ENCODE results near the gene GPR15. TPM values are rescaled to one million over a fixed set of nuclear protein-coding genes. Genes with fewer than 3 reads are reported as not detected.

The GPR15 gene
- total RNA-seq, 1 experiment from 2014 or later: not detected

DNA sequence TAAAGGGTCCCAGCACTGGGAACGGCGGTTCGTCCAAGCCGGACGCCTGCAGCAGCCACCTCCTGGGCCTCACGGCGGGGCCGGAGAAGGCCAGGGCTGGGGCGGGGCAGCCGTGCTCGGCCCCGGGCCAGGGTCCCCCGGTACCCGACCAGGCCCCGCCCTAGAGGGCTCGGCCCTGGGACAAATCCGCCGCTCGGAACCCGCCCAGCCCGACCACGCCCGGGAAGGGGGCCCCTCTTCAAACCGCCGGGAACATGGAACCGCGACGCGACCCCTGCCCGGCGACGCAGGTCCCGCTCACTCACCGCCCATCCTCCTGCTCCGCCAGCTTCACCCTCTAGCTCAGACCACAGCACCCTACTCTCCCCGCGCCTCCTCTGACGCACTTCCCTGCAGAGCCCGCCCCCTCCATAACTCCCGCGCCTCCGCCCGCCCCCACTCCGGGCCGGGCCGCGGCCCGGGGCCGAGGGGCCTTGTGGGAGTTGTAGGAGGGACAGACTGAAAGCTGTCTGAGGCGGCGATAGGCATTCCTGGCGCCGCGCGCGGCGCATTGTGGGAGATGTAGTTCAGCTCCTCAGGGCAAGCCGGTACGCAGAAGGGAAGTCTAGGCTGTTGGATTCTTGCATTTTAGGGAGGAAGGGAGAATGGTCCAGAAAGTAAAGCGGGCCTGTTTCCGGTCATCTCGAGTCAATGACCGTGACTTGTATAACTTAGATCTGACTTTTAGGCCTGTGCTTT lies 9.1 kb upstream of the GPR15 start, which contains the start of gene CLDND1:
CLDND1 (minus strand) TSS at position 359 of the 738 bp plus-strand sequence. CDS start 1,478 bp downstream, outside the sequence.
- peaks cover 27% of the 10 kb centered on the region for H3K4me1 Mint-ChIP-seq (ENCODE audit: insufficient read depth, unreplicated experiment)
- intact Hi-C loops (cut with micrococcal nuclease): loop anchor here (1.0 to 5.0 kb wide), 4 partner anchors 9 to 485 kb away; partner anchors contain the start of gene GABRR3

DNA sequence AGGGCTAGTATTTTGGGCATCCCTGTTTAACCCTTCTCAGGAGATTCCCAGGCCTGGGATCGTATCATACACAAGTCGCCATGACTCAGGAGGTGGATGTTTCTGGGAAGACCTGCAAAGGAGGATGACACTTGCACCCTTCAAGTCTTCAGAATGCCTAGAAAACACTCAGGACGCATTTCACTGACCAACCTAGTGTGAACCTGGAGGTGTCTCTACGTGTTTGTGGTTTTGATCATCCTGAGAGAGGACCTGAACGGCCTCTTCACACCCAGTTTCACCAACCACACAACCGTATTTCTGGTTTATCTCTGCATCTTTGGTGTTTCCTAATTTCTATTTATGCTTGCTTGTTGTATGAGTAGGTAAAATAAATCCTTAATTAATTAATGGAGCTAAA lies 6.3 kb upstream of the GPR15 start:
- Mint-ChIP-seq H3K27me3 (ENCODE audit: insufficient read depth, unreplicated experiment) (no peaks in the 10 kb centered on the region), H3K4me1 (ENCODE audit: insufficient read depth, unreplicated experiment) (peaks cover 6% of the 10 kb centered on the region), H3K4me3 (ENCODE audit: unreplicated experiment) (no peak overlapping the region), H3K36me3 (ENCODE audit: insufficient read depth, unreplicated experiment) (peaks cover 9% of the 10 kb centered on the region), H3K27ac (ENCODE audit: low read depth, unreplicated experiment) (no peak overlapping the region), H3K9me3 (ENCODE audit: unreplicated experiment) (no peaks in the 10 kb centered on the region)
- CTCF ChIA-PET: interaction anchor here (0.8 to 1.2 kb wide), 2 partner anchors 48 to 486 kb away, joined by 3 to 5 read pairs; no protein-coding TSS in a partner anchor
- BruUV-seq (replicated peaks): no TSS peak
- POLR2A ChIA-PET: interaction anchor here (0.7 kb wide), 1 partner anchor 37 kb away, joined by 3 read pairs; no protein-coding TSS in a partner anchor
- DNase-seq (ENCODE audit: unreplicated experiment): no peak
- TF ChIP-seq, protein P1, sequence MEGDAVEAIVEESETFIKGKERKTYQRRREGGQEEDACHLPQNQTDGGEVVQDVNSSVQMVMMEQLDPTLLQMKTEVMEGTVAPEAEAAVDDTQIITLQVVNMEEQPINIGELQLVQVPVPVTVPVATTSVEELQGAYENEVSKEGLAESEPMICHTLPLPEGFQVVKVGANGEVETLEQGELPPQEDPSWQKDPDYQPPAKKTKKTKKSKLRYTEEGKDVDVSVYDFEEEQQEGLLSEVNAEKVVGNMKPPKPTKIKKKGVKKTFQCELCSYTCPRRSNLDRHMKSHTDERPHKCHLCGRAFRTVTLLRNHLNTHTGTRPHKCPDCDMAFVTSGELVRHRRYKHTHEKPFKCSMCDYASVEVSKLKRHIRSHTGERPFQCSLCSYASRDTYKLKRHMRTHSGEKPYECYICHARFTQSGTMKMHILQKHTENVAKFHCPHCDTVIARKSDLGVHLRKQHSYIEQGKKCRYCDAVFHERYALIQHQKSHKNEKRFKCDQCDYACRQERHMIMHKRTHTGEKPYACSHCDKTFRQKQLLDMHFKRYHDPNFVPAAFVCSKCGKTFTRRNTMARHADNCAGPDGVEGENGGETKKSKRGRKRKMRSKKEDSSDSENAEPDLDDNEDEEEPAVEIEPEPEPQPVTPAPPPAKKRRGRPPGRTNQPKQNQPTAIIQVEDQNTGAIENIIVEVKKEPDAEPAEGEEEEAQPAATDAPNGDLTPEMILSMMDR (IDR thresholded peaks at IDR 0.05; ENCODE audit: unreplicated experiment): no peak
- intact Hi-C loops (cut with micrococcal nuclease): no loop called here

More for the DNA sequence above, 9.1 kb upstream of the GPR15 start, which contains the start of gene CLDND1:
- Mint-ChIP-seq H3K36me3 (ENCODE audit: insufficient read depth, unreplicated experiment) (peaks cover 31% of the 10 kb centered on the region), H3K4me3 (ENCODE audit: unreplicated experiment) (peak within 1 kb of the TSS; percentile 85), H3K9me3 (ENCODE audit: unreplicated experiment) (no peaks in the 10 kb centered on the region), H3K27ac (ENCODE audit: low read depth, unreplicated experiment) (peak within 1 kb of the TSS; percentile 81), H3K27me3 (ENCODE audit: insufficient read depth, unreplicated experiment) (no peaks in the 10 kb centered on the region)
- BruUV-seq (replicated peaks): no TSS peak
- peak; percentile 98 for DNase-seq (ENCODE audit: unreplicated experiment)
- ChIA-PET CTCF (interaction anchor here (0.6 to 1.2 kb wide), 5 partner anchors 9 to 478 kb away, joined by 3 to 4 read pairs (median 3); no protein-coding TSS in a partner anchor), POLR2A (interaction anchor here (0.5 to 2.5 kb wide), 16 partner anchors 10 to 308 kb away, joined by 3 to 50 read pairs (median 5); partner anchors contain the start of genes CPOX and GPR15)
- TF ChIP-seq, protein P1 (IDR thresholded peaks at IDR 0.05; ENCODE audit: unreplicated experiment): no peak

DNA sequence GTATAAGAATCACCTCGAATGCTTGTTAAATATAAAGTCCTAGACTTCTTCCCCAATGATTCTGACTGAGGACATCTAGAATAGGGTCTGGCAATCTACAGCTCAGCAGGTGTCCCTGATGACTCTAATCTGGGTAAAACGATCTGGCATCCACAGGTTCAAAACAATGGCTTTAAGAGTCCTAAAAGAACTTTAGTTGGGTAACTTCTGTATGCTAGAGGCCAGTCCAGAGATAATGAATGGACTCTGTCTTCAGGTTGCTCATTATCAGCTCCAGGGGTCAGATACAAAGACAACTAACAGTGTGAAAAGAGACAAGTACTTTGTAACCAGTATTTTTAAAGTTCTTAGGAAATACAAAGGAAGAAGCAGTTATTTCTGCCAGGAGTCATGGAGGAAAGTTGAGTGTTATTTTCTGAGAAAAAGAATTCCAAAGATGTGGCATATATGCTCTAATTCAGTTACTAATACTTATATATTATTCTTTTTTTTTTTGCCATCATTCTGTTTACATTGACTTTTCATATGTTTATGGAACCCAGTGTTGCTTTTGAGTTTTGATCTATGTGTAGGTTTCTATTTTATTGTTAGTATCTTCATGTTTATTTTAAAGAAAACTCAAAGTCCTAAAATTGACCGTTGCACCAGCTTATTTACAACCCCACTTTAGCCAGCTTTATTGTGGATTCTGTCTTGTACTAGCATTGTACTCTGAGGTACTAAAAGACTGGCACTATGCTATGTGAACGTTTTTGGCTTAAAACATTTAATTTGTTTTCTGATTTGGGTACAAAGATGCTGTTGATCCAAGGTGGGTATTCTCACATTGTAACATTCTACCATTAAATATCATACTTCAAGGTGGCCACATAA lies 3.1 kb upstream of the GPR15 start:
- TF ChIP-seq, protein P1 (IDR thresholded peaks at IDR 0.05; ENCODE audit: unreplicated experiment): no peak
- Mint-ChIP-seq H3K4me1 (ENCODE audit: insufficient read depth, unreplicated experiment) (no peaks in the 10 kb centered on the region), H3K36me3 (ENCODE audit: insufficient read depth, unreplicated experiment) (no peaks in the 10 kb centered on the region), H3K4me3 (ENCODE audit: unreplicated experiment) (no peak overlapping the region), H3K9me3 (ENCODE audit: unreplicated experiment) (no peaks in the 10 kb centered on the region), H3K27me3 (ENCODE audit: insufficient read depth, unreplicated experiment) (no peaks in the 10 kb centered on the region), H3K27ac (ENCODE audit: low read depth, unreplicated experiment) (no peak overlapping the region)
- intact Hi-C loops (cut with micrococcal nuclease): no loop called here
- CTCF ChIA-PET: interaction anchor here (0.5 to 1.0 kb wide), 2 partner anchors 8 to 201 kb away, joined by 3 read pairs; no protein-coding TSS in a partner anchor
- DNase-seq (ENCODE audit: unreplicated experiment): no peak
- POLR2A ChIA-PET: no interaction called here
- no TSS peak for BruUV-seq (replicated peaks)

Measured in MCF 10A (cell line).